Vagina (tissue), 2 donors: ENCODE measurements around the gene TPGS1.

ENCODE experiments used
- CTCF ChIP-seq, 3 experiments: fragments of 450-650 bp in 2 of 3; fragments of 200-600 bp in 1 of 3; sonication (generic) in 1 of 3; IDR thresholded peaks; one replicate each; pipeline ENCODE4 v1.5.1; 2017 to 2019; ENCODE audit warnings: antibody characterized with exemption in 3 of 3, mild to moderate bottlenecking in 2 of 3, moderate library complexity in 2 of 3
- POLR2AphosphoS5 ChIP-seq, 2 donors: sonication (generic); formaldehyde crosslinking; IDR thresholded peaks; one replicate each; pipeline ENCODE4 v1.9.0; 2017; ENCODE audit warnings: antibody characterized with exemption in 2 of 2, mild to moderate bottlenecking in 2 of 2, low read depth in 1 of 2; ENCODE audit not compliant: insufficient read depth in 1 of 2

- peak; percentile 68 to 88 for TF ChIP-seq POLR2AphosphoS5 (IDR thresholded peaks at IDR 0.05; ENCODE audit: insufficient read depth in 1 of 2, low read depth in 1 of 2)
- peak; percentile 94 to 99 (median 97) for TF ChIP-seq CTCF (IDR thresholded peaks at IDR 0.05)
Measured at GRCh38 chr19:506404-507285, 652 bp upstream of the TPGS1 start.
